Stimulated activated CD8-positive, alpha-beta memory T cell treated with anti-CD3 and anti-CD28 coated beads, Interleukin-7, amount 100 ng/mL, for 48 hours (primary cell): Measurements from ENCODE around the gene CDK4.
"Not testable (repeated sequence)": the region's sequence is repeated elsewhere in the genome, so short reads cannot be mapped to it uniquely, and the experiment has no call there.

ENCODE experiments used
- DNase-seq, 2 donors: peaks; one replicate each; pipeline ENCODE4 v3.0.0-alpha.2; 2020; ENCODE audit warnings: low read depth in 1 of 2; ENCODE audit errors: extremely low read depth in 1 of 2

CDK4 gene

GRCh38 chr12:57727758-57728395 lies 24.2 kb downstream of the CDK4 start:
- DNase-seq: no peak

GRCh38 chr12:57726884-57727757 lies 25.0 kb downstream of the CDK4 start:
- DNase-seq: no peak

GRCh38 chr12:57726151-57726883 lies 25.8 kb downstream of the CDK4 start:
- DNase-seq: peak in 1 of 2 donors; percentile 20

- DNase-seq: no peak
Observed at GRCh38 chr12:57725851-57726150, 26.3 kb downstream of the CDK4 start.

GRCh38 chr12:57724936-57725740 lies 27.0 kb downstream of the CDK4 start:
- DNase-seq: no peak

GRCh38 chr12:57724003-57724935 lies 27.8 kb downstream of the CDK4 start:
- no peak for DNase-seq

GRCh38 chr12:57723630-57723962 lies 28.5 kb downstream of the CDK4 start:
- no peak for DNase-seq

- no peak for DNase-seq
Observed at GRCh38 chr12:57722716-57723629, 29.1 kb downstream of the CDK4 start.

GRCh38 chr12:57721846-57722608 lies 30.1 kb downstream of the CDK4 start:
- not testable (repeated sequence) for DNase-seq

- DNase-seq: no peak
Observed at GRCh38 chr12:57720606-57721595, 31.2 kb downstream of the CDK4 start.

GRCh38 chr12:57719777-57720605 lies 32.1 kb downstream of the CDK4 start:
- DNase-seq: no peak

GRCh38 chr12:57718641-57719528 lies 33.2 kb downstream of the CDK4 start:
- DNase-seq: no peak

- no peak for DNase-seq
Observed at GRCh38 chr12:57717846-57718640, 34.1 kb downstream of the CDK4 start.

- no peak for DNase-seq
Observed at GRCh38 chr12:57717131-57717530, 35.0 kb downstream of the CDK4 start.
